Measurements from ENCODE around the gene PSMD6. TPM values are rescaled to one million over a fixed set of nuclear protein-coding genes. Genes with fewer than 3 reads are reported as not detected.

Gene PSMD6
- total RNA-seq, 2 experiments from 2014 or later = 119 to 126 TPM

GRCh38 chr3:64053117-64053516 lies 29.8 kb upstream of the PSMD6 start:
- Mint-ChIP-seq H3K4me1 (ENCODE audit: low read depth) (no peaks in the 10 kb centered on the region), H3K9me3 (no peaks in the 10 kb centered on the region), H3K36me3 (ENCODE audit: low read depth) (no peaks in the 10 kb centered on the region), H3K4me3 (no peak overlapping the region), H3K27me3 (peaks cover 44% of the 10 kb centered on the region), H3K27ac (no peak overlapping the region)
- Histone ChIP-seq H3K27me3 (ENCODE audit: control insufficient read depth in 1 of 2, insufficient read depth in 2 of 2, low read length in 2 of 2) (peaks cover 1 to 9% of the 10 kb centered on the region in 2 experiments), H3K9me3 (ENCODE audit: control insufficient read depth in 1 of 2, insufficient read depth in 1 of 2, low read length in 2 of 2) (no peaks in the 10 kb centered on the region), H3K27ac (ENCODE audit: low read depth in 1 of 2, low read length in 2 of 2) (no peak overlapping the region), H3K36me3 (ENCODE audit: insufficient read depth, low read length) (no peaks in the 10 kb centered on the region), H3K4me1 (ENCODE audit: insufficient read depth, low read length) (no peaks in the 10 kb centered on the region), H3K4me3 (ENCODE audit: low read length) (no peak overlapping the region)
- ATAC-seq (ENCODE audit: poor library complexity) = no peak
- ChIA-PET CTCF (no interaction called here), POLR2A (no interaction called here)
- intact Hi-C loops (cut with DNase I, micrococcal nuclease) = no loop called here
- DNase-seq = no peak
- TF ChIP-seq CTCF (IDR thresholded peaks at IDR 0.05) = no peak

- H3K4me1 Mint-ChIP-seq (ENCODE audit: low read depth) = no peaks in the 10 kb centered on the region
- DNase-seq = no peak
- Histone ChIP-seq H3K4me1 (ENCODE audit: insufficient read depth, low read length) (no peaks in the 10 kb centered on the region), H3K36me3 (ENCODE audit: insufficient read depth, low read length) (no peaks in the 10 kb centered on the region), H3K27ac (ENCODE audit: low read depth in 1 of 2, low read length in 2 of 2) (no peak overlapping the region), H3K4me3 (ENCODE audit: low read length) (no peak overlapping the region), H3K9me3 (ENCODE audit: control insufficient read depth in 1 of 2, insufficient read depth in 1 of 2, low read length in 2 of 2) (no peaks in the 10 kb centered on the region), H3K27me3 (ENCODE audit: control insufficient read depth in 1 of 2, insufficient read depth in 2 of 2, low read length in 2 of 2) (peaks cover 8 to 10% of the 10 kb centered on the region in 2 experiments)
- ChIA-PET POLR2A (no interaction called here), CTCF (no interaction called here)
- no peak overlapping the region for H3K27ac Mint-ChIP-seq
- no peaks in the 10 kb centered on the region for H3K9me3 Mint-ChIP-seq
- peaks cover 49% of the 10 kb centered on the region for H3K27me3 Mint-ChIP-seq
- ATAC-seq (ENCODE audit: poor library complexity) = no peak
- H3K4me3 Mint-ChIP-seq = no peak overlapping the region
- TF ChIP-seq CTCF (IDR thresholded peaks at IDR 0.05) = no peak
- intact Hi-C loops (cut with DNase I, micrococcal nuclease) = no loop called here
- H3K36me3 Mint-ChIP-seq (ENCODE audit: low read depth) = no peaks in the 10 kb centered on the region
Measured at GRCh38 chr3:64049832-64050231, 26.5 kb upstream of the PSMD6 start.

- ATAC-seq (ENCODE audit: poor library complexity) = no peak
- Mint-ChIP-seq H3K36me3 (ENCODE audit: low read depth) (no peaks in the 10 kb centered on the region), H3K27me3 (peaks cover 50% of the 10 kb centered on the region), H3K9me3 (no peaks in the 10 kb centered on the region), H3K27ac (no peak overlapping the region), H3K4me1 (ENCODE audit: low read depth) (no peaks in the 10 kb centered on the region), H3K4me3 (no peak overlapping the region)
- CTCF ChIA-PET = no interaction called here
- DNase-seq = no peak
- H3K4me3 ChIP-seq (ENCODE audit: low read length) = no peak overlapping the region
- POLR2A ChIA-PET = no interaction called here
- H3K36me3 ChIP-seq (ENCODE audit: insufficient read depth, low read length) = no peaks in the 10 kb centered on the region
- no peak overlapping the region for H3K27ac ChIP-seq (ENCODE audit: low read depth in 1 of 2, low read length in 2 of 2)
- no peaks in the 10 kb centered on the region for H3K4me1 ChIP-seq (ENCODE audit: insufficient read depth, low read length)
- TF ChIP-seq CTCF (IDR thresholded peaks at IDR 0.05) = no peak
- intact Hi-C loops (cut with DNase I, micrococcal nuclease) = no loop called here
- no peaks in the 10 kb centered on the region for H3K9me3 ChIP-seq (ENCODE audit: control insufficient read depth in 1 of 2, insufficient read depth in 1 of 2, low read length in 2 of 2)
- H3K27me3 ChIP-seq (ENCODE audit: control insufficient read depth in 1 of 2, insufficient read depth in 2 of 2, low read length in 2 of 2) = peaks cover 8 to 10% of the 10 kb centered on the region in 2 experiments
Measured at GRCh38 chr3:64049136-64049535, 25.8 kb upstream of the PSMD6 start.

All from CD4-positive, alpha-beta T cell (primary cell).